H1 (cell line): ENCODE results near the gene CMIP. TPM values are rescaled to one million over a fixed set of nuclear protein-coding genes. Genes with fewer than 3 reads are reported as not detected.
A peak's percentile ranks its signal among the peaks of the same experiment; 100 is the strongest.

Experiments
- CTCF ChIA-PET: fragments of 300-600 bp; sonication (Branson Sonifier 250); formaldehyde crosslinking; loops from one replicate; lab custom pipeline; 2021; ENCODE audit not compliant: partially characterized antibody; lab: Charles Lee
- POLR2A ChIA-PET: fragments of 300-600 bp; sonication (Branson Sonifier 250); formaldehyde crosslinking; loops from one replicate; lab custom pipeline; 2021; ENCODE audit warnings: inconsistent platforms; ENCODE audit not compliant: partially characterized antibody; lab: Charles Lee
- DNase-seq, 2 experiments: peaks; one replicate each; pipeline versions ENCODE4 v3.0.0 to v3.0.0-alpha.2; 2010 to 2022; ENCODE audit warnings: low spot score in 2 of 2, low read depth in 1 of 2, mixed read lengths in 1 of 2
- FAIRE-seq: peaks from 2 replicates; lab custom pipeline; 2011; peaks lifted over from hg19 to GRCh38; lab: Jason Lieb, UNC
- H2AFZ ChIP-seq: 2 replicates; pipeline ENCODE4 v1.8.1; 2012; ENCODE audit warnings: low read length, inconsistent platforms
- H2AK5ac ChIP-seq: 2 replicates; pipeline ENCODE4 v1.6.1; 2013; ENCODE audit warnings: low read depth, low read length
- H2BK120ac ChIP-seq: replicated peaks from 2 replicates; pipeline ENCODE3; 2013; ENCODE audit warnings: low read depth, low read length, inconsistent platforms
- H2BK12ac ChIP-seq: 2 replicates; pipeline ENCODE4 v1.6.1; 2013; ENCODE audit warnings: low read depth, low read length
- H2BK15ac ChIP-seq: 2 replicates; pipeline ENCODE4 v1.6.1; 2013; ENCODE audit warnings: low read length
- H2BK20ac ChIP-seq: 2 replicates; pipeline ENCODE4 v1.6.1; 2013; ENCODE audit warnings: low read length
- H2BK5ac ChIP-seq: 2 replicates; pipeline ENCODE4 v1.6.1; 2013; ENCODE audit warnings: low read depth, low read length
- H3K14ac ChIP-seq: 2 replicates; pipeline ENCODE4 v1.6.1; 2013; ENCODE audit warnings: inconsistent platforms; ENCODE audit not compliant: insufficient read length
- H3K18ac ChIP-seq: 2 replicates; pipeline ENCODE4 v1.6.1; 2013; ENCODE audit warnings: low read length; ENCODE audit errors: extremely low read depth
- H3K23ac ChIP-seq: 2 replicates; pipeline ENCODE4 v1.6.1; 2013; ENCODE audit warnings: inconsistent platforms; ENCODE audit not compliant: insufficient read length
- H3K23me2 ChIP-seq: 2 replicates; pipeline ENCODE4 v1.6.1; 2013; ENCODE audit warnings: low read depth, low read length
- H3K27ac ChIP-seq: 2 replicates; pipeline ENCODE4 v1.6.1; 2011; ENCODE audit warnings: low read depth, low read length, inconsistent platforms
- H3K27me3 ChIP-seq, 4 experiments: replicated peaks in 1 of 4; 1 replicate in 1 of 4; 2 replicates in 3 of 4; pipeline versions ENCODE4 v1.6.1 to v1.8.1; 2011 to 2013; ENCODE audit warnings: low read length in 3 of 4, mild to moderate bottlenecking in 3 of 4, inconsistent platforms in 2 of 4, mixed read lengths in 2 of 4, moderate library complexity in 1 of 4; ENCODE audit not compliant: control insufficient read depth in 3 of 4, insufficient read depth in 3 of 4; ENCODE audit errors: extremely low read depth in 1 of 4
- H3K36me3 ChIP-seq, 4 experiments: 2 replicates each; pipeline versions ENCODE4 v1.6.1 to v1.8.1; 2011 to 2013; ENCODE audit warnings: mild to moderate bottlenecking in 4 of 4, low read length in 3 of 4, moderate library complexity in 2 of 4, control low read depth in 1 of 4, inconsistent platforms in 1 of 4; ENCODE audit not compliant: insufficient read depth in 4 of 4, control insufficient read depth in 2 of 4
- H3K4ac ChIP-seq: replicated peaks from 2 replicates; pipeline ENCODE3; 2013; ENCODE audit warnings: low read length, low read depth, mixed read lengths, inconsistent platforms; ENCODE audit not compliant: insufficient read length
- H3K4me1 ChIP-seq, 4 experiments: replicated peaks in 1 of 4; 1 replicate in 1 of 4; 2 replicates in 3 of 4; pipeline versions ENCODE4 v1.6.1 to v1.8.1; 2011 to 2013; ENCODE audit warnings: low read length in 3 of 4, inconsistent platforms in 2 of 4, mixed read lengths in 1 of 4; ENCODE audit not compliant: insufficient read depth in 4 of 4, control insufficient read depth in 3 of 4
- H3K4me2 ChIP-seq, 2 experiments: 2 replicates each; pipeline versions ENCODE4 v1.6.1 to v1.8.1; 2011 to 2013; ENCODE audit warnings: low read depth in 2 of 2, low read length in 2 of 2, control low read depth in 1 of 2, inconsistent platforms in 1 of 2, mild to moderate bottlenecking in 1 of 2; ENCODE audit not compliant: insufficient read depth in 1 of 2
- H3K4me3 ChIP-seq, 4 experiments: fragments of 200-600, 300-600 bp in 1 of 4; sonication (generic), shearing (Covaris generic), sonication (Bioruptor Twin) in 1 of 4; 2 replicates each; pipeline versions ENCODE4 v1.5.1 to v1.8.1; 2011 to 2016; ENCODE audit warnings: low read length in 4 of 4, low read depth in 3 of 4, control low read depth in 2 of 4, inconsistent platforms in 2 of 4, mild to moderate bottlenecking in 2 of 4, mixed read lengths in 1 of 4, moderate library complexity in 1 of 4; ENCODE audit not compliant: insufficient read depth in 2 of 4; ENCODE audit errors: extremely low read depth in 1 of 4
- H3K56ac ChIP-seq: replicated peaks from 2 replicates; pipeline ENCODE3; 2013; ENCODE audit warnings: low read depth, mild to moderate bottlenecking, mixed read lengths, low read length, inconsistent platforms; ENCODE audit not compliant: insufficient read length
- H3K79me1 ChIP-seq: 2 replicates; pipeline ENCODE4 v1.6.1; 2013; ENCODE audit warnings: low read depth, low read length, control low read depth
- H3K79me2 ChIP-seq, 2 experiments: 2 replicates each; pipeline versions ENCODE4 v1.6.1 to v1.8.1; 2012 to 2013; ENCODE audit warnings: low read length in 2 of 2, mild to moderate bottlenecking in 2 of 2, inconsistent platforms in 1 of 2; ENCODE audit not compliant: insufficient read depth in 2 of 2, control insufficient read depth in 1 of 2
- H3K9ac ChIP-seq, 4 experiments: replicated peaks in 1 of 4; 1 replicate in 1 of 4; 2 replicates in 3 of 4; pipeline versions ENCODE4 v1.6.1 to v1.8.1; 2011 to 2013; ENCODE audit warnings: low read depth in 3 of 4, low read length in 3 of 4, control low read depth in 2 of 4, mild to moderate bottlenecking in 2 of 4, moderate library complexity in 2 of 4, inconsistent platforms in 1 of 4; ENCODE audit errors: extremely low read depth in 1 of 4
- H3K9me3 ChIP-seq, 2 experiments: 2 replicates each; pipeline versions ENCODE4 v1.6.1 to v1.8.1; 2012 to 2013; ENCODE audit warnings: mild to moderate bottlenecking in 2 of 2, moderate library complexity in 2 of 2, control low read depth in 1 of 2, inconsistent platforms in 1 of 2, low read depth in 1 of 2, low read length in 1 of 2, mixed read lengths in 1 of 2; ENCODE audit not compliant: insufficient read depth in 2 of 2
- H4K20me1 ChIP-seq, 2 experiments: replicated peaks in 1 of 2; 2 replicates each; pipeline versions ENCODE3 to v1.8.1; 2011 to 2013; ENCODE audit warnings: inconsistent platforms in 2 of 2, low read length in 2 of 2, mild to moderate bottlenecking in 1 of 2; ENCODE audit not compliant: insufficient read depth in 2 of 2, control insufficient read depth in 1 of 2
- H4K5ac ChIP-seq: 2 replicates; pipeline ENCODE4 v1.6.1; 2013; ENCODE audit warnings: low read length, low read depth, mixed read lengths, inconsistent platforms; ENCODE audit not compliant: insufficient read length
- H4K8ac ChIP-seq: 2 replicates; pipeline ENCODE4 v1.8.0; 2013; ENCODE audit warnings: mild to moderate bottlenecking, moderate library complexity, low read length, inconsistent platforms; ENCODE audit not compliant: insufficient read depth; ENCODE audit errors: extremely low read depth
- H4K91ac ChIP-seq: replicated peaks from 2 replicates; pipeline ENCODE3; 2013; ENCODE audit warnings: low read length, mixed read lengths, inconsistent platforms; ENCODE audit not compliant: insufficient read length
- EGR1 ChIP-seq: IDR thresholded peaks from 2 replicates; pipeline ENCODE4 v1.6.1; 2011; ENCODE audit warnings: low read depth, low read length, borderline replicate concordance
- KDM1A ChIP-seq: fragments of 200-600, 300-600 bp; sonication (generic); IDR thresholded peaks from 2 replicates; pipeline ENCODE4 v1.7.1; 2016; ENCODE audit warnings: mild to moderate bottlenecking, low read length, borderline replicate concordance
- WGBS, 2 experiments: shearing (Covaris generic) in 1 of 2; methylation state at CpG; one replicate each; pipeline versions ENCODE4 v1.1.6 to v1.1.7; 2013 to 2015; ENCODE audit warnings: low lambda C conversion rate in 2 of 2, mixed read lengths in 2 of 2, inconsistent platforms in 1 of 2, low coverage in 1 of 2, missing lambda C conversion rate in 1 of 2; ENCODE audit not compliant: insufficient replicate concordance in 2 of 2, insufficient coverage in 1 of 2, insufficient read length in 1 of 2; ENCODE audit errors: extremely low coverage in 1 of 2, missing lambda C conversion rate in 1 of 2; 5-methylcytosine and 5-hydroxymethylcytosine counted together
- polyA plus RNA-seq, 7 experiments: library from polyadenylated mRNA; depleted of rRNA in 3 of 7; stranded (reverse) in 5 of 7; unstranded in 2 of 7; fragments of >200 nt in 5 of 7; fragments of 200-250 nt in 2 of 7; gene quantifications; 1 replicate in 5 of 7; 2 replicates in 1 of 7; 4 replicates in 1 of 7; pipeline versions ENCODE4 v1.2.1 to v1.2.3, GENCODE V29; 2011 to 2013; ENCODE audit warnings: missing spikeins in 2 of 7, mixed read lengths in 2 of 7
- total RNA-seq: library from RNA; stranded (reverse); fragmentation: NEBNext Ultra II Directional; extraction: Animal tissue kit (Norgen Biotek cat#: 25700); gene quantifications from 2 replicates; pipeline ENCODE4 v1.2.1, GENCODE V29; 2021

The CMIP gene
- total and polyA plus RNA-seq, 2 of the 8 experiments (the other 6 are each of a cell fraction or from before 2014, with no cell fraction given) = 7.9 to 53.2 TPM

- POLR2A ChIA-PET = interaction anchor here (2.1 kb wide), 1 partner anchor 13 kb away, joined by 4 read pairs; no protein-coding TSS in a partner anchor
Observed at GRCh38 chr16:81470796-81471636, 26.4 kb downstream of the CMIP start.

More at GRCh38 chr16:81470796-81471636, 26.4 kb downstream of the CMIP start:
- peaks cover 0 to 8% (median 2%) of the 10 kb centered on the region in 4 experiments; a peak in 2 of 8 replicates for H3K36me3 ChIP-seq
- H4K5ac ChIP-seq = no peak overlapping the region
- DNase-seq = no peak
- no peak overlapping the region for H3K27ac ChIP-seq
- H2BK5ac ChIP-seq = no peak overlapping the region
- H3K18ac ChIP-seq = no peak overlapping the region
- H4K8ac ChIP-seq = no peak overlapping the region
- H3K9ac ChIP-seq = no peak overlapping the region
- H3K56ac ChIP-seq = no peak overlapping the region
- H3K23me2 ChIP-seq = no peaks in the 10 kb centered on the region
- H3K27me3 ChIP-seq = no peaks in the 10 kb centered on the region
- no peak overlapping the region for H2BK15ac ChIP-seq
- no peak overlapping the region for H2BK20ac ChIP-seq
- peaks cover 0 to 7% (median 5%) of the 10 kb centered on the region in 4 experiments; a peak in 4 of 7 replicates for H3K4me1 ChIP-seq
- no peak overlapping the region for H2BK120ac ChIP-seq
- H3K23ac ChIP-seq = no peak overlapping the region
- H3K79me2 ChIP-seq = peaks cover 11 to 91% of the 10 kb centered on the region in 2 experiments
- CTCF ChIA-PET = interaction anchor here (0.8 to 1.7 kb wide), 2 partner anchors 14 to 114 kb away, joined by 3 read pairs; no protein-coding TSS in a partner anchor
- H4K91ac ChIP-seq = no peak overlapping the region
- H2BK12ac ChIP-seq = no peak overlapping the region
- no peak for FAIRE-seq
- peaks cover 33 to 49% of the 10 kb centered on the region in 2 experiments for H4K20me1 ChIP-seq
- TF ChIP-seq EGR1 (no peak), KDM1A (peak; percentile 53; the same call in 1 of the 2 replicates)
- TF ChIP-seq, all 59 proteins: peak for 1
- no peak overlapping the region for H3K4me2 ChIP-seq
- WGBS, 2 experiments = 89% methylated on average over 9 of the region's 9 CpGs; no CpG with 5 or more reads in 1 of the 2 experiments
- no peak overlapping the region for H2AFZ ChIP-seq
- peaks cover 32% of the 10 kb centered on the region for H3K79me1 ChIP-seq
- no peak overlapping the region for H3K4me3 ChIP-seq
- no peaks in the 10 kb centered on the region for H3K9me3 ChIP-seq
- H2AK5ac ChIP-seq = no peak overlapping the region
- no peak overlapping the region for H3K4ac ChIP-seq
- no peak overlapping the region for H3K14ac ChIP-seq
